Uterus (tissue), 4 donors: ENCODE results near the gene VCL. TPM values are rescaled to one million over a fixed set of nuclear protein-coding genes. Genes with fewer than 3 reads are reported as not detected.

Experiments used
- DNase-seq, 2 donors: peaks; one replicate each; pipeline ENCODE4 v3.0.0-alpha.2; 2019 to 2020
- H3K27ac ChIP-seq, 2 donors: fragments of 200-600 bp; sonication (generic); 1 replicate in 1 of 2; 2 replicates in 1 of 2; pipeline ENCODE4 v1.5.1; 2016 to 2018
- H3K27me3 ChIP-seq, 2 donors: fragments of 200-600 bp; sonication (generic); one replicate each; pipeline ENCODE4 v1.5.1; 2018 to 2019; ENCODE audit warnings: control low read depth in 1 of 2
- H3K36me3 ChIP-seq, 2 donors: fragments of 200-600 bp; sonication (generic); one replicate each; pipeline ENCODE4 v1.5.1; 2019; ENCODE audit warnings: control low read depth in 1 of 2
- H3K4me1 ChIP-seq, 2 donors: fragments of 200-600 bp; sonication (generic); one replicate each; pipeline ENCODE4 v1.5.1; 2018 to 2019; ENCODE audit warnings: control low read depth in 1 of 2
- H3K4me3 ChIP-seq, 2 donors: fragments of 200-600 bp; sonication (generic); 1 replicate in 1 of 2; 2 replicates in 1 of 2; pipeline ENCODE4 v1.5.1; 2018 to 2019; ENCODE audit warnings: mild to moderate bottlenecking in 1 of 2
- H3K9me3 ChIP-seq, 2 donors: fragments of 200-600 bp; sonication (generic); one replicate each; pipeline ENCODE4 v1.5.1; 2019; ENCODE audit warnings: control low read depth in 1 of 2
- CTCF ChIP-seq, 4 experiments: fragments of 200-600 bp in 2 of 4; fragments of 450-650 bp in 2 of 4; sonication (generic) in 2 of 4; IDR thresholded peaks; one replicate each; pipeline ENCODE4 v1.5.1; 2016 to 2019; ENCODE audit warnings: antibody characterized with exemption in 4 of 4, mild to moderate bottlenecking in 2 of 4, moderate library complexity in 1 of 4
- POLR2A ChIP-seq, 2 donors: fragments of 450-650 bp; IDR thresholded peaks; one replicate each; pipeline ENCODE4 v1.6.1; 2016; ENCODE audit warnings: antibody characterized with exemption in 2 of 2, mild to moderate bottlenecking in 1 of 2, moderate library complexity in 1 of 2
- intact Hi-C: fragments of 100-400 bp; cut with DNase I; formaldehyde crosslinking; loops from one replicate; pipeline ENCODE4 v1.15.1; 2023; ENCODE audit warnings: low total_unique reads
- total RNA-seq, 4 donors: library from RNA; depleted of rRNA in 3 of 4; stranded (reverse); fragments of >200 nt in 3 of 4; gene quantifications; one replicate each; pipeline versions ENCODE4 v1.1.0 to v1.2.4, GENCODE V29; 2014 to 2023
- donor health status: DM: yes; HTN: yes; CAD: no.

Gene VCL
- total RNA-seq, 4 donors from 2014 or later: 77.4 to 313 (median 215) TPM

GRCh38 chr10:74040200-74041126 lies 42.5 kb downstream of the VCL start:
- Histone ChIP-seq H3K4me3 (no peak overlapping the region), H3K27ac (peak overlapping the region; percentile 81 to 82), H3K27me3 (no peaks in the 10 kb centered on the region), H3K36me3 (no peaks in the 10 kb centered on the region), H3K9me3 (no peaks in the 10 kb centered on the region), H3K4me1 (peaks cover 13 to 24% of the 10 kb centered on the region in 2 donors)
- TF ChIP-seq POLR2A (IDR thresholded peaks at IDR 0.05) (no peak), CTCF (IDR thresholded peaks at IDR 0.05) (no peak)
- intact Hi-C loops: no loop called here
- DNase-seq: no peak

GRCh38 chr10:74044419-74044818 lies 46.5 kb downstream of the VCL start:
- Histone ChIP-seq H3K4me3 (no peak overlapping the region), H3K9me3 (no peaks in the 10 kb centered on the region), H3K27ac (no peak overlapping the region), H3K36me3 (no peaks in the 10 kb centered on the region), H3K4me1 (peaks cover 6 to 17% of the 10 kb centered on the region in 2 donors), H3K27me3 (no peaks in the 10 kb centered on the region)
- DNase-seq: no peak
- intact Hi-C loops: no loop called here
- TF ChIP-seq POLR2A (IDR thresholded peaks at IDR 0.05) (no peak), CTCF (IDR thresholded peaks at IDR 0.05) (no peak)

- no peak for DNase-seq
- intact Hi-C loops: no loop called here
- no peak overlapping the region for H3K27ac ChIP-seq
- H3K4me3 ChIP-seq: no peak overlapping the region
- TF ChIP-seq CTCF (IDR thresholded peaks at IDR 0.05) (no peak), POLR2A (IDR thresholded peaks at IDR 0.05) (no peak)
- no peaks in the 10 kb centered on the region for H3K27me3 ChIP-seq
- H3K36me3 ChIP-seq: no peaks in the 10 kb centered on the region
- H3K9me3 ChIP-seq: no peaks in the 10 kb centered on the region
- peaks cover 0 to 8% of the 10 kb centered on the region in 2 donors for H3K4me1 ChIP-seq
Observed at GRCh38 chr10:74047304-74047703, 49.4 kb downstream of the VCL start.

GRCh38 chr10:74047871-74048270 lies 50.0 kb downstream of the VCL start:
- H3K27me3 ChIP-seq: no peaks in the 10 kb centered on the region
- H3K36me3 ChIP-seq: no peaks in the 10 kb centered on the region
- no peaks in the 10 kb centered on the region for H3K9me3 ChIP-seq
- TF ChIP-seq CTCF (IDR thresholded peaks at IDR 0.05) (no peak), POLR2A (IDR thresholded peaks at IDR 0.05) (no peak)
- DNase-seq: no peak
- intact Hi-C loops: no loop called here
- H3K27ac ChIP-seq: no peak overlapping the region
- no peak overlapping the region for H3K4me3 ChIP-seq
- H3K4me1 ChIP-seq: peaks cover 0 to 8% of the 10 kb centered on the region in 2 donors

GRCh38 chr10:74048433-74048832 lies 50.5 kb downstream of the VCL start:
- no peak for DNase-seq
- Histone ChIP-seq H3K9me3 (no peaks in the 10 kb centered on the region), H3K36me3 (no peaks in the 10 kb centered on the region), H3K27ac (no peak overlapping the region), H3K27me3 (no peaks in the 10 kb centered on the region), H3K4me1 (peaks cover 0 to 8% of the 10 kb centered on the region in 2 donors), H3K4me3 (no peak overlapping the region)
- intact Hi-C loops: no loop called here
- TF ChIP-seq CTCF (IDR thresholded peaks at IDR 0.05) (no peak), POLR2A (IDR thresholded peaks at IDR 0.05) (no peak)
